HG03064 (cell line): ENCODE data around the gene FIBP.

Experiments
- ATAC-seq: cut with Tn5 transposase; IDR thresholded peaks from one replicate; pipeline ENCODE4 v1.9.1; 2021; ENCODE audit warnings: low read depth; ENCODE audit not compliant: unreplicated experiment

FIBP gene

GRCh38 chr11:65888163-65888814 lies at the start of gene FIBP:
Gene FIBP (minus strand): TSS chr11:65888471. CDS start chr11:65888418, 53 bp downstream.
- peak; percentile 35 for ATAC-seq

- ATAC-seq = no peak
These were observed 49.5 kb upstream of the FIBP start for GRCh38 chr11:65937766-65938165.

GRCh38 chr11:65934014-65934413 lies 45.7 kb upstream of the FIBP start:
- ATAC-seq = no peak

- ATAC-seq = no peak
These were observed 44.3 kb upstream of the FIBP start for GRCh38 chr11:65932558-65932919.

GRCh38 chr11:65931773-65932557 lies 43.7 kb upstream of the FIBP start:
- ATAC-seq = no peak

GRCh38 chr11:65928667-65929066 lies 40.4 kb upstream of the FIBP start:
- ATAC-seq = no peak

GRCh38 chr11:65927904-65928397 lies 39.7 kb upstream of the FIBP start:
- no peak for ATAC-seq

GRCh38 chr11:65925397-65925796 lies 37.1 kb upstream of the FIBP start:
- no peak for ATAC-seq

GRCh38 chr11:65922565-65922964 lies 34.3 kb upstream of the FIBP start:
- ATAC-seq = no peak

- no peak for ATAC-seq
These were observed 33.6 kb upstream of the FIBP start for GRCh38 chr11:65921876-65922275.

GRCh38 chr11:65921033-65921555 lies 32.8 kb upstream of the FIBP start:
- no peak for ATAC-seq

- no peak for ATAC-seq
These were observed 32.1 kb upstream of the FIBP start for GRCh38 chr11:65920372-65920802.

- peak; percentile 28 for ATAC-seq
These were observed 31.5 kb upstream of the FIBP start for GRCh38 chr11:65919573-65920371.

- peak; percentile 61 for ATAC-seq
These were observed 30.9 kb upstream of the FIBP start, which contains the start of gene DRAP1 for GRCh38 chr11:65919141-65919572. Gene DRAP1 (plus strand): TSS chr11:65919426. CDS start chr11:65919502, 76 bp downstream.

- peak; percentile 34 for ATAC-seq
These were observed 30.2 kb upstream of the FIBP start, which contains the start of gene C11orf68 for GRCh38 chr11:65918211-65919140. Gene C11orf68 (minus strand): TSS chr11:65919062. CDS start chr11:65919031, 31 bp downstream.

GRCh38 chr11:65917434-65918210 lies 29.4 kb upstream of the FIBP start:
- no peak for ATAC-seq

GRCh38 chr11:65917077-65917433 lies 28.8 kb upstream of the FIBP start:
- no peak for ATAC-seq

- no peak for ATAC-seq
These were observed 28.1 kb upstream of the FIBP start for GRCh38 chr11:65916391-65916790.

GRCh38 chr11:65915821-65916251 lies 27.6 kb upstream of the FIBP start:
- no peak for ATAC-seq
